Calu3 (cell line): ENCODE results near the gene UGT1A10. TPM values are rescaled to one million over a fixed set of nuclear protein-coding genes. Genes with fewer than 3 reads are reported as not detected.

Experiments used
- BruUV-seq: library from RNA; stranded (reverse); fragments of 400-500 nt; replicated peaks from 2 replicates; lab custom pipeline; 2021; lab: Mats Ljungman, UMichigan
- CTCF ChIA-PET: fragments of 300-600 bp; sonication (Branson Sonifier 250); formaldehyde crosslinking; loops from one replicate; lab custom pipeline; 2022; ENCODE audit warnings: antibody characterized with exemption; lab: Charles Lee
- DNase-seq: peaks from one replicate; pipeline ENCODE4 v3.0.0; 2022
- H3K27ac Mint-ChIP-seq: one replicate; pipeline ENCODE4 v1.8.0; 2022; ENCODE audit warnings: mixed read lengths; ENCODE audit not compliant: unreplicated experiment
- H3K27me3 Mint-ChIP-seq: one replicate; pipeline ENCODE4 v1.8.0; 2022; ENCODE audit warnings: mixed read lengths; ENCODE audit not compliant: unreplicated experiment
- H3K36me3 Mint-ChIP-seq: one replicate; pipeline ENCODE4 v1.8.0; 2022; ENCODE audit warnings: mild to moderate bottlenecking, moderate library complexity, mixed read lengths; ENCODE audit not compliant: insufficient read depth, unreplicated experiment
- H3K4me1 Mint-ChIP-seq: one replicate; pipeline ENCODE4 v1.8.0; 2022; ENCODE audit warnings: mild to moderate bottlenecking, low read depth, mixed read lengths; ENCODE audit not compliant: unreplicated experiment
- H3K4me3 Mint-ChIP-seq: one replicate; pipeline ENCODE4 v1.8.0; 2022; ENCODE audit warnings: mild to moderate bottlenecking, low read depth, moderate library complexity, mixed read lengths; ENCODE audit not compliant: unreplicated experiment
- H3K9me3 Mint-ChIP-seq: one replicate; pipeline ENCODE4 v1.8.0; 2022; ENCODE audit warnings: low read depth, mixed read lengths; ENCODE audit not compliant: unreplicated experiment
- intact Hi-C: fragments of 100-400 bp; cut with micrococcal nuclease; formaldehyde crosslinking; loops from one replicate; pipeline ENCODE4 v1.10.0; 2022; ENCODE audit not compliant: unreplicated experiment
- total RNA-seq: library from RNA; stranded (reverse); gene quantifications from 2 replicates; pipeline ENCODE4 v1.2.3, GENCODE V29; 2022
- TF ChIP-seq, protein P1 (sequence below): fragments of 200-600 bp; IDR thresholded peaks from one replicate; pipeline ENCODE4 v1.8.0; 2022; ENCODE audit warnings: antibody characterized with exemption; ENCODE audit not compliant: unreplicated experiment

The UGT1A10 gene
- total RNA-seq, 1 experiment from 2014 or later, result 107 TPM

- CTCF ChIA-PET, result no interaction called here
- TF ChIP-seq, protein P1, sequence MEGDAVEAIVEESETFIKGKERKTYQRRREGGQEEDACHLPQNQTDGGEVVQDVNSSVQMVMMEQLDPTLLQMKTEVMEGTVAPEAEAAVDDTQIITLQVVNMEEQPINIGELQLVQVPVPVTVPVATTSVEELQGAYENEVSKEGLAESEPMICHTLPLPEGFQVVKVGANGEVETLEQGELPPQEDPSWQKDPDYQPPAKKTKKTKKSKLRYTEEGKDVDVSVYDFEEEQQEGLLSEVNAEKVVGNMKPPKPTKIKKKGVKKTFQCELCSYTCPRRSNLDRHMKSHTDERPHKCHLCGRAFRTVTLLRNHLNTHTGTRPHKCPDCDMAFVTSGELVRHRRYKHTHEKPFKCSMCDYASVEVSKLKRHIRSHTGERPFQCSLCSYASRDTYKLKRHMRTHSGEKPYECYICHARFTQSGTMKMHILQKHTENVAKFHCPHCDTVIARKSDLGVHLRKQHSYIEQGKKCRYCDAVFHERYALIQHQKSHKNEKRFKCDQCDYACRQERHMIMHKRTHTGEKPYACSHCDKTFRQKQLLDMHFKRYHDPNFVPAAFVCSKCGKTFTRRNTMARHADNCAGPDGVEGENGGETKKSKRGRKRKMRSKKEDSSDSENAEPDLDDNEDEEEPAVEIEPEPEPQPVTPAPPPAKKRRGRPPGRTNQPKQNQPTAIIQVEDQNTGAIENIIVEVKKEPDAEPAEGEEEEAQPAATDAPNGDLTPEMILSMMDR, result no peak
- Mint-ChIP-seq H3K9me3 (no peaks in the 10 kb centered on the region), H3K27ac (no peak overlapping the region), H3K36me3 (peaks cover 5% of the 10 kb centered on the region), H3K27me3 (peaks cover 24% of the 10 kb centered on the region), H3K4me3 (no peak overlapping the region), H3K4me1 (no peaks in the 10 kb centered on the region)
- intact Hi-C loops, result no loop called here
- no TSS peak for BruUV-seq
- no peak for DNase-seq
Observed at GRCh38 chr2:233817361-233817911, 181.2 kb downstream of the UGT1A10 start.

GRCh38 chr2:233817995-233818638 lies 181.9 kb downstream of the UGT1A10 start:
- no peak overlapping the region for H3K27ac Mint-ChIP-seq
- H3K9me3 Mint-ChIP-seq, result no peaks in the 10 kb centered on the region

DNA sequence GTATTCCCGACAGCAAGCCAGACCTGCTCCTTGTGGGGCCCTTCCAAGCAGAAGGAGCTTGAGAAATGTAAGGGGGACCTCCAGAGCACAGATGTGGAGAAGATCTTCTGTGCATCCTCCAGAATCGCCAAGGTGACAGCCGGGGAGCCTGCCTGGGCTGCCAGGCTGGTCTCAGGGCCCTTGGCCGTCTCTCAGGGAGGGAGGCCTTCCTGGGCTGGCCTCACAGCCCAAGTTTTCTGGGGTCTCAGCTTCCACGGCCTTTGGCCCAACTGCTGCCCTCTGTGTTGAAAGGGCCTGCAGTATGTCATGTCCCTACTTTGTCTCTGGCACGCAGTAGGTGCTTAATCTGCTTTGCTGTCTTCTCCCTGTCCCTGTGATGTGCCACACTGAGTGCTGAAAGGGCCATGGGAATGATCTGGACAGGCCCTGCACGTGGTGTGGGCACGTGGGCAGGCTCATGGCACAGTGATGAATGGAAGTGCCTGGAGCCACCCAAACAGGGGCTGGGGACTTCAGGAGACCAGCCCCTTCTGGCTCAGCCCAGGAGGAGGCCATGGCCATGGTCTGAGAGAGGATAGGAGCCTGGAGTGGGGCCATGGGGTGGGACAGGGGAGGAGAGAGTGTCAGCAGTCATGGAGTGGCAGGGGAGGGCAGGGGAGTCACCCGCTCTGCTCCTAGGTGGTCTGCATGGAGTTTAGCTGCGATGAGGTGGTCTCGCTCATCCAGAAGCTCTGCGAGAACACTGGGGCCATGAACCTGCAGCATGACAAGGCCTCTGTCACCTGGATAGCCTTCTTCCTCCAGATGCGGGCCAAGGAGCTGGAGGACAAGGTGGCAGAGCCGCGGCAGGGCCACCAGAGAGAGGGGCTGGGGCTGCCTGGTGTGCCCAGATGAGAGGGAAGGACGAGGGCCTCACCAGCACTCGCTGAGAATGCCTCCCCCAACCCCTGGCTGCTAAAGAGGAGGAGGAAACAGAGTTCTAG lies 182.7 kb downstream of the UGT1A10 start:
- intact Hi-C loops, result no loop called here
- H3K36me3 Mint-ChIP-seq, result peaks cover 5% of the 10 kb centered on the region
- BruUV-seq, result no TSS peak
- H3K27ac Mint-ChIP-seq, result no peak overlapping the region
- DNase-seq, result no peak
- no peaks in the 10 kb centered on the region for H3K9me3 Mint-ChIP-seq
- no peak overlapping the region for H3K4me3 Mint-ChIP-seq
- TF ChIP-seq, protein P1, result no peak
- peaks cover 20% of the 10 kb centered on the region for H3K27me3 Mint-ChIP-seq
- H3K4me1 Mint-ChIP-seq, result no peaks in the 10 kb centered on the region
- CTCF ChIA-PET, result no interaction called here

More at GRCh38 chr2:233817995-233818638, 181.9 kb downstream of the UGT1A10 start:
- no peaks in the 10 kb centered on the region for H3K4me1 Mint-ChIP-seq
- H3K36me3 Mint-ChIP-seq, result peaks cover 5% of the 10 kb centered on the region
- intact Hi-C loops, result no loop called here
- H3K4me3 Mint-ChIP-seq, result no peak overlapping the region
- CTCF ChIA-PET, result no interaction called here
- BruUV-seq, result no TSS peak
- no peak for DNase-seq
- TF ChIP-seq, protein P1, result no peak
- H3K27me3 Mint-ChIP-seq, result peaks cover 20% of the 10 kb centered on the region
